Ovary (tissue), 3 donors: Measurements from ENCODE around the gene SLIT3.

Experiments used
- CTCF ChIP-seq, 3 donors: fragments of 450-650 bp in 2 of 3; fragments of 200-600 bp in 1 of 3; IDR thresholded peaks; one replicate each; pipeline versions ENCODE4 v1.5.1 to v1.8.0; 2016 to 2022; ENCODE audit warnings: antibody characterized with exemption in 3 of 3, mild to moderate bottlenecking in 1 of 3
- EP300 ChIP-seq: sonication (generic); formaldehyde crosslinking; IDR thresholded peaks from one replicate; pipeline ENCODE4 v1.6.1; 2017; ENCODE audit warnings: antibody characterized with exemption
- POLR2A ChIP-seq: fragments of 450-650 bp; IDR thresholded peaks from one replicate; pipeline ENCODE4 v1.6.1; 2017; ENCODE audit warnings: antibody characterized with exemption, mild to moderate bottlenecking, moderate library complexity
- donor health status: DM: no; HTN: no; CAD: no.

GRCh38 chr5:168920019-168920810 is 380.7 kb downstream of the SLIT3 start:
- TF ChIP-seq CTCF (IDR thresholded peaks at IDR 0.05) (no peak), EP300 (no peak), POLR2A (no peak)
